Neural progenitor cell (in vitro differentiated cells): ENCODE data around the gene GDF2.

Experiments used
- EZH2 ChIP-seq: fragments of 200-600 bp; sonication (generic); IDR thresholded peaks from 2 replicates; pipeline ENCODE4 v1.6.1; 2017; ENCODE audit warnings: antibody characterized with exemption, mild to moderate bottlenecking, moderate library complexity
- TF ChIP-seq, protein P1 (sequence below): fragments of 200-600 bp; sonication (generic); IDR thresholded peaks from 2 replicates; pipeline ENCODE4 v1.5.1; 2017; ENCODE audit warnings: antibody characterized with exemption, mild to moderate bottlenecking

GRCh38 chr10:47287805-47288204, 34.4 kb upstream of the GDF2 start:
- TF ChIP-seq, protein P1, sequence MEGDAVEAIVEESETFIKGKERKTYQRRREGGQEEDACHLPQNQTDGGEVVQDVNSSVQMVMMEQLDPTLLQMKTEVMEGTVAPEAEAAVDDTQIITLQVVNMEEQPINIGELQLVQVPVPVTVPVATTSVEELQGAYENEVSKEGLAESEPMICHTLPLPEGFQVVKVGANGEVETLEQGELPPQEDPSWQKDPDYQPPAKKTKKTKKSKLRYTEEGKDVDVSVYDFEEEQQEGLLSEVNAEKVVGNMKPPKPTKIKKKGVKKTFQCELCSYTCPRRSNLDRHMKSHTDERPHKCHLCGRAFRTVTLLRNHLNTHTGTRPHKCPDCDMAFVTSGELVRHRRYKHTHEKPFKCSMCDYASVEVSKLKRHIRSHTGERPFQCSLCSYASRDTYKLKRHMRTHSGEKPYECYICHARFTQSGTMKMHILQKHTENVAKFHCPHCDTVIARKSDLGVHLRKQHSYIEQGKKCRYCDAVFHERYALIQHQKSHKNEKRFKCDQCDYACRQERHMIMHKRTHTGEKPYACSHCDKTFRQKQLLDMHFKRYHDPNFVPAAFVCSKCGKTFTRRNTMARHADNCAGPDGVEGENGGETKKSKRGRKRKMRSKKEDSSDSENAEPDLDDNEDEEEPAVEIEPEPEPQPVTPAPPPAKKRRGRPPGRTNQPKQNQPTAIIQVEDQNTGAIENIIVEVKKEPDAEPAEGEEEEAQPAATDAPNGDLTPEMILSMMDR, result no peak
- no peak for TF ChIP-seq EZH2
